A549 (cell line): Measurements from ENCODE around the gene JAM3. TPM values are rescaled to one million over a fixed set of nuclear protein-coding genes. Genes with fewer than 3 reads are reported as not detected.

Source experiments
- ATAC-seq, 2 experiments: fragments of 200-7000 bp in 1 of 2; fragments of >200 bp in 1 of 2; cut with Nextera tagmentation in 1 of 2; cut with Tn5 transposase in 1 of 2; 3 replicates each; pipeline versions ENCODE4 v1.8.0 to v1.9.1; 2018 to 2020; ENCODE audit warnings: mild to moderate bottlenecking in 1 of 2, moderate library complexity in 1 of 2
- CTCF ChIA-PET: fragments of 300-600 bp; sonication (Branson Sonifier 250); formaldehyde crosslinking; extraction: SDS; loops from one replicate; lab custom pipeline; 2021; ENCODE audit warnings: antibody characterized with exemption, inconsistent platforms; lab: Yijun Ruan, JAX
- POLR2A ChIA-PET: fragments of 350-600 bp; formaldehyde crosslinking; extraction: SDS; loops from one replicate; lab custom pipeline; 2021; ENCODE audit warnings: antibody characterized with exemption, inconsistent platforms; lab: Yijun Ruan, JAX
- DNase-seq, 2 experiments: peaks; one replicate each; pipeline versions ENCODE4 v3.0.0 to v3.0.0-alpha.2; 2011 to 2016; ENCODE audit warnings: low read depth in 1 of 2, low spot score in 1 of 2
- FAIRE-seq: peaks from 2 replicates; lab custom pipeline; 2011; peaks lifted over from hg19 to GRCh38; lab: Jason Lieb, UNC
- H3K27ac ChIP-seq, 2 experiments: fragments of >200 bp; sonication (Bioruptor Twin); formaldehyde crosslinking; 3 replicates each; pipeline ENCODE4 v1.5.1; 2016 to 2017
- H3K4me1 ChIP-seq: fragments of >200 bp; sonication (Bioruptor Twin); formaldehyde crosslinking; 3 replicates; pipeline ENCODE4 v1.6.1; 2016
- H3K4me2 ChIP-seq: fragments of >200 bp; sonication (Bioruptor Twin); formaldehyde crosslinking; 3 replicates; pipeline ENCODE4 v1.6.1; 2016
- H3K4me3 ChIP-seq: fragments of >200 bp; sonication (Bioruptor Twin); formaldehyde crosslinking; 3 replicates; pipeline ENCODE4 v1.5.1; 2016
- H3K9me3 ChIP-seq: fragments of >200 bp; sonication (Bioruptor Twin); formaldehyde crosslinking; 3 replicates; pipeline ENCODE4 v1.6.1; 2016
- ATOH8 ChIP-seq: fragments of 250-450 bp; sonication (Bioruptor Pico); IDR thresholded peaks from 2 replicates; pipeline ENCODE4 v1.5.0; 2020; ENCODE audit warnings: low read depth, mild to moderate bottlenecking, moderate library complexity
- BHLHE40 ChIP-seq: IDR thresholded peaks from 2 replicates; pipeline ENCODE4 v1.6.1; 2012; ENCODE audit warnings: low read depth, low read length, inconsistent platforms
- CTCF ChIP-seq: fragments of >200 bp; sonication (Bioruptor Twin); formaldehyde crosslinking; IDR thresholded peaks from 3 replicates; pipeline ENCODE4 v1.5.1; 2016
- EHF ChIP-seq: fragments of 250-450 bp; sonication (Bioruptor Pico); IDR thresholded peaks from 2 replicates; pipeline ENCODE4 v1.5.0; 2020; ENCODE audit warnings: mild to moderate bottlenecking
- EHMT2 ChIP-seq: fragments of 200-600 bp; sonication (generic); IDR thresholded peaks from 2 replicates; pipeline ENCODE4 v1.6.1; 2016; ENCODE audit warnings: antibody characterized with exemption, low read depth, mild to moderate bottlenecking, moderate library complexity
- GATA3 ChIP-seq: IDR thresholded peaks from 2 replicates; pipeline ENCODE4 v1.6.1; 2012; ENCODE audit warnings: borderline replicate concordance
- HMGXB4 ChIP-seq: fragments of 250-450 bp; sonication (Bioruptor Pico); IDR thresholded peaks from 2 replicates; pipeline ENCODE4 v1.5.0; 2021; ENCODE audit warnings: mild to moderate bottlenecking, moderate library complexity, borderline replicate concordance
- JUN ChIP-seq, 2 experiments: fragments of >200 bp; sonication (Bioruptor Twin); formaldehyde crosslinking; IDR thresholded peaks; 2 replicates in 1 of 2; 3 replicates in 1 of 2; pipeline ENCODE4 v1.6.1; 2016 to 2017
- KDM1A ChIP-seq: fragments of 200-600 bp; sonication (generic); IDR thresholded peaks from 2 replicates; pipeline ENCODE4 v1.6.1; 2016; ENCODE audit warnings: low read depth, mild to moderate bottlenecking
- POLR2AphosphoS2 ChIP-seq: conservative IDR thresholded peaks from 2 replicates; pipeline ENCODE4 v1.6.1; 2012; ENCODE audit warnings: low read length, improper control_type of control experiment, inconsistent platforms
- REST ChIP-seq: fragments of 200-600 bp; sonication (generic); IDR thresholded peaks from 2 replicates; pipeline ENCODE4 v1.6.1; 2016; ENCODE audit warnings: antibody characterized with exemption, mild to moderate bottlenecking, moderate library complexity
- RNF2 ChIP-seq: fragments of 200-600 bp; sonication (generic); IDR thresholded peaks from 2 replicates; pipeline ENCODE4 v1.6.1; 2016; ENCODE audit warnings: low read depth, mild to moderate bottlenecking, antibody characterized with exemption, moderate library complexity, borderline replicate concordance
- TFCP2L1 ChIP-seq: fragments of 250-450 bp; sonication (Bioruptor Pico); IDR thresholded peaks from 2 replicates; pipeline ENCODE4 v1.5.0; 2021; ENCODE audit warnings: mild to moderate bottlenecking
- USF2 ChIP-seq: fragments of 450-650 bp; IDR thresholded peaks from 2 replicates; pipeline ENCODE4 v1.6.1; 2014; ENCODE audit warnings: antibody characterized with exemption
- ZC3H11A ChIP-seq: fragments of 450-650 bp; IDR thresholded peaks from 2 replicates; pipeline ENCODE4 v1.6.1; 2014; ENCODE audit warnings: antibody characterized with exemption, mild to moderate bottlenecking
- ZNF302 ChIP-seq: fragments of 250-450 bp; sonication (Bioruptor Pico); IDR thresholded peaks from 2 replicates; pipeline ENCODE4 v1.9.0; 2021; ENCODE audit warnings: inconsistent platforms, mild to moderate bottlenecking, moderate library complexity
- WGBS: methylation state at CpG from one replicate; pipeline ENCODE4 v1.1.6; 2017; ENCODE audit errors: missing lambda C conversion rate; 5-methylcytosine and 5-hydroxymethylcytosine counted together
- polyA plus RNA-seq, 4 experiments: library from polyadenylated mRNA; depleted of rRNA in 3 of 4; stranded (reverse); fragments of >200 nt; fragmentation: RNase III in 1 of 4; extraction: RNeasy Plus Mini Kit Qiagen cat#74134 plus additional on column Dnase treatment in 1 of 4; gene quantifications; 2 replicates in 3 of 4; 3 replicates in 1 of 4; pipeline ENCODE4 v1.2.3, GENCODE V29; 2011 to 2017

The JAM3 gene
- polyA plus RNA-seq, 2 of the 4 experiments (the other 2 are of a cell fraction): 4.0 to 5.2 TPM

GRCh38 chr11:134028368-134028920, 40.4 kb upstream of the JAM3 start:
- FAIRE-seq (no peak), ATAC-seq (no peak)
- ChIA-PET POLR2A (no interaction called here), CTCF (no interaction called here)
- Histone ChIP-seq H3K4me3 (no peak overlapping the region), H3K4me2 (no peak overlapping the region)
- WGBS: 0% methylated on average over 2 of the region's 3 CpGs
- TF ChIP-seq ATOH8 (CRISPR knock-in tag): no peak
- TF ChIP-seq, all 56 proteins: peak for 0
- Histone ChIP-seq H3K4me1 (no peaks in the 10 kb centered on the region), H3K9me3 (no peaks in the 10 kb centered on the region), H3K27ac (no peak overlapping the region)
- no peak for DNase-seq

- Histone ChIP-seq H3K9me3 (no peaks in the 10 kb centered on the region), H3K4me2 (no peak overlapping the region), H3K4me1 (no peaks in the 10 kb centered on the region)
- CTCF ChIA-PET: no interaction called here
- FAIRE-seq: no peak
- 18% methylated on average over 12 of the region's 16 CpGs for WGBS
- TF ChIP-seq ZNF302: no peak
- no peak for TF ChIP-seq GATA3
- no peak for TF ChIP-seq EHF (CRISPR knock-in tag)
- TF ChIP-seq TFCP2L1 (CRISPR knock-in tag): no peak
- TF ChIP-seq HMGXB4 (CRISPR knock-in tag): no peak
- no peak for TF ChIP-seq CTCF
- TF ChIP-seq BHLHE40: no peak
- no peak for TF ChIP-seq KDM1A
- no peak for TF ChIP-seq USF2
- TF ChIP-seq JUN (IDR thresholded peaks at IDR 0.05): no peak
- TF ChIP-seq, all 56 proteins: peak for 0
- POLR2A ChIA-PET: no interaction called here
- Histone ChIP-seq H3K27ac (no peak overlapping the region), H3K4me3 (no peak overlapping the region)
- DNase-seq: no peak
- peak in 1 of 2 experiments; percentile 47; a peak in 3 of 6 replicates for ATAC-seq
Measured at GRCh38 chr11:134030853-134031252, 38.0 kb upstream of the JAM3 start.

GRCh38 chr11:134032043-134032442, 36.8 kb upstream of the JAM3 start:
- TF ChIP-seq GATA3: no peak
- TF ChIP-seq POLR2AphosphoS2: no peak
- no peak for TF ChIP-seq HMGXB4 (CRISPR knock-in tag)
- no peak for TF ChIP-seq ZC3H11A
- no peak for TF ChIP-seq REST
- no peak for TF ChIP-seq RNF2
- no peak for TF ChIP-seq EHMT2
- ATAC-seq (no peak), FAIRE-seq (no peak), DNase-seq (no peak)
- POLR2A ChIA-PET: no interaction called here
- Histone ChIP-seq H3K4me2 (no peak overlapping the region), H3K4me1 (no peaks in the 10 kb centered on the region), H3K27ac (no peak overlapping the region), H3K4me3 (no peak overlapping the region), H3K9me3 (no peaks in the 10 kb centered on the region)
- 63% methylated on average over 6 of the region's 6 CpGs for WGBS
- CTCF ChIA-PET: interaction anchor here (1.1 to 1.3 kb wide), 2 partner anchors 12 to 13 kb away, joined by 3 to 4 read pairs; no protein-coding TSS in a partner anchor
